SKM-1 (cell line): ENCODE results near the gene MSGN1.

Source experiments
- DNase-seq: peaks from one replicate; lab custom pipeline; 2025; ENCODE audit not compliant: unreplicated experiment; lab: John Stamatoyannopoulos, UW

MSGN1 gene, protein sequence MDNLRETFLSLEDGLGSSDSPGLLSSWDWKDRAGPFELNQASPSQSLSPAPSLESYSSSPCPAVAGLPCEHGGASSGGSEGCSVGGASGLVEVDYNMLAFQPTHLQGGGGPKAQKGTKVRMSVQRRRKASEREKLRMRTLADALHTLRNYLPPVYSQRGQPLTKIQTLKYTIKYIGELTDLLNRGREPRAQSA

DNA sequence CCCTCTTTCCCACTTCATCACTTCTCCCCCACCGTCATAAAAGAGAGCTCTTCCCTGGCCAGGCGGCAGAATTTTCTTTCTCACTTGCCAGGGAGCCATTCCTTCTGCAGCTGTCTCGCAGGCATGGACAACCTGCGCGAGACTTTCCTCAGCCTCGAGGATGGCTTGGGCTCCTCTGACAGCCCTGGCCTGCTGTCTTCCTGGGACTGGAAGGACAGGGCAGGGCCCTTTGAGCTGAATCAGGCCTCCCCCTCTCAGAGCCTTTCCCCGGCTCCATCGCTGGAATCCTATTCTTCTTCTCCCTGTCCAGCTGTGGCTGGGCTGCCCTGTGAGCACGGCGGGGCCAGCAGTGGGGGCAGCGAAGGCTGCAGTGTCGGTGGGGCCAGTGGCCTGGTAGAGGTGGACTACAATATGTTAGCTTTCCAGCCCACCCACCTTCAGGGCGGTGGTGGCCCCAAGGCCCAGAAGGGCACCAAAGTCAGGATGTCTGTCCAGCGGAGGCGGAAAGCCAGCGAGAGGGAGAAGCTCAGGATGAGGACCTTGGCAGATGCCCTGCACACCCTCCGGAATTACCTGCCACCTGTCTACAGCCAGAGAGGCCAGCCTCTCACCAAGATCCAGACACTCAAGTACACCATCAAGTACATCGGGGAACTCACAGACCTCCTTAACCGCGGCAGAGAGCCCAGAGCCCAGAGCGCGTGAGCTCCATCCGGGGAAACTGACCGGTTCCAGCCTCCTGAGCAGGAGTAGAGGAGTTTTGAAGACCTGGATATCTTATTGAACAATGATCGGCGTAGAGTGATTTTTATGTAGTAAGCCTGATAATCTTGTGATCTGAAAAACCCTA, at the start of gene MSGN1:
TSS of gene MSGN1 (plus strand) at position 65 of the 850 bp plus-strand sequence. CDS start at position 124, 59 bp downstream.
- DNase-seq: no peak

DNA sequence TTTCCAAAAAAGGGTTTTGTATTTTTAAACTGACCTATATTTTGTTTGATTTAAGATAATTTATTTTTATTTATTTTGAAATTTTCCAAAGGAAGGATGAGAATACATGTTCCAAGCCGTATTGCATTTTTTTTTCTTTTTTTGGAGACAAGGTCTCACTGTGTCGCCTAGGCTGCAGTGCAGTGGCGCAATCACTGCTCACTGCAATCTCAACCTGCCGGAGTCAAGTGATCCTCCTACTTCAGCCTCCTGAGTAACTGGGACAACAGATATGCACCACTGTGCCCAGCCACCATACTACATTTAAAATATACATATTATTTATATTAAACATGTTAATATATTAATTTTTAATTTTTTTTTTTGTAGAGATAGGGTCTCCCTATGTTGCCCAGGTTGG, 47.4 kb upstream of the MSGN1 start:
- DNase-seq: no peak

DNA sequence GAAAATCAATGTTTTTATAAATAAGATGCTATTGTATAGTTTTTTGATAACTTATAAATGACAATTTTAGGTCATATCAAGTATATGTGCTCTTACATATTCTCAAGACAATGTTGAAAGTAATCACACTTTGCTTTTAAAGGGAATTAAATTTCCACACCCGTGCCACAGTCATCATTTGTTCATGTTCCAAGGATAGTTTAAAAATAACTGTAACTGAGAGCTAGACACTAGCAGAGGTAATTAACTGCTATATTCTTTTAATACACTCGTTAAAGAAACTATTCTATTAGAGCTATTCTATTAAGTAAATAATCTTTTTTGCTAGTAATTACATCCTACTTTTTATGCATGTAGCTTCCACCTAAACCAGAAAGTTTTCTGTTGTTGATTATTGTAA, 44.3 kb upstream of the MSGN1 start:
- no peak for DNase-seq

DNA sequence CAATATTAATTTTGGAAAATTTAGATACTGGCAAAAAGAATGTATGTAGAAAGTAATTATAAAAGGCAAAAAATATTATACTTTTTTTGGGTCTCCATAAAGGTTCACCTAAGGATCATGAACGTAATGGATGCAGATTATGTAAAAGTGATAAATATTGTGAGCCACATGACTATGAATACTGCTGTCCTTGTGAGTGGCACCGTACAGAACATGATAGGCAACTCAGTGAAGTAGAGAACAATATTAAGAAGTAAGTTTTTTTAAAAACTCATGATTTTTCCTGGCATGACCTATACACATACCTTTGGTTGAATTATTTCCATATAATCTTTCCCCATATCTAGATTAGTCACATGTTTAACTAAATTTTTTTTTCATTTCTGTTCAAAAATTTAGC, 43.7 kb upstream of the MSGN1 start:
- DNase-seq: no peak

DNA sequence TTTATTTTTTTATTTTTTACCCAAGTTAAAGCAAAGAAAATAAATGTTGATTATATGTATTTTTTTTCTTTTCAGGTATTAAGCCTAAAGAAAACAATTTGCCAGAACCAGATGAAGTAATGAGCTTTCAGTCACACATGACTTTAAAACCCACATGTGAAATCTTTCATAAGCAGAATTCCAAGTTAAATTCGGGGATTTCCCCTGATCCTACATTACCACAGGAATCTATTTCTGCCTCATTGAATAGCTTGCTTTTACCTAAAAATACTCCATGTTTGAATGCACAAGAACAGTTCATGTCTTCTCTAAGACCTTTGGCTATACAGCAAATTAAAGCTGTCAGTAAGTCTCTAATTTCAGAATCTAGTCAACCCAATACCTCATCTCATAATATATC, 35.7 kb upstream of the MSGN1 start:
- no peak for DNase-seq

DNA sequence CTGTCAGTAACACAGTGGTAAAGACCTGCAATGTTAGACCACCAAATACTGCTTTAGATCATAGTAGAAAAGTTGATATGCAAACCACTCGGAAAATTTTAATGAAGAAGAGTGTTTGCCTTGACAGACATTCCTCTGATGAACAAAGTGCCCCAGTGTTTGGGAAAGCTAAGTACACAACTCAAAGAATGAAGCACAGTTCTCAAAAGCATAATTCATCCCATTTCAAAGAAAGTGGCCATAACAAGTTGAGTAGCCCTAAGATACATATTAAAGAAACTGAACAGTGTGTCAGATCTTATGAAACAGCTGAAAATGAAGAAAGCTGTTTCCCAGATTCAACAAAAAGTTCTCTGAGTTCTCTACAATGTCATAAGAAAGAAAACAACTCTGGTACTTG, 34.8 kb upstream of the MSGN1 start:
- DNase-seq: no peak

DNA sequence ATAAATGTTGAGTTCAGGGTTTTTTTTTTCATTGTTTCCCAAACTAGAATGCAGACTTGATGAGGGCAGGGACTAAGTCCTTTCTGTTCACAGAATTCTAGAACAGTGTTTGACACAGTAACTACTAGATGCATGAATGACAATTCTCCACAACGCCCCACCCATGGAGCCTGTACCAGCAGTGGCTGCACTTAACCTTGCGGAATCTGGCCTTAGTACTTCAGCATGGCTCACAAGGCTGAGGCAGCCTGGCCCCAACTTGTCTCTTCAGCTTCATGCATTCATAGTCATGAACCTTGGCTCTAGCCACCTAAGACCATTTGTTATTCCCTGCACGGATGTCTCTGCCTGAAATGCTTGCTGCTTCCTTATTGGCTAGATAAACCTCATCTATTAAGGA, 29.5 kb upstream of the MSGN1 start:
- no peak for DNase-seq

DNA sequence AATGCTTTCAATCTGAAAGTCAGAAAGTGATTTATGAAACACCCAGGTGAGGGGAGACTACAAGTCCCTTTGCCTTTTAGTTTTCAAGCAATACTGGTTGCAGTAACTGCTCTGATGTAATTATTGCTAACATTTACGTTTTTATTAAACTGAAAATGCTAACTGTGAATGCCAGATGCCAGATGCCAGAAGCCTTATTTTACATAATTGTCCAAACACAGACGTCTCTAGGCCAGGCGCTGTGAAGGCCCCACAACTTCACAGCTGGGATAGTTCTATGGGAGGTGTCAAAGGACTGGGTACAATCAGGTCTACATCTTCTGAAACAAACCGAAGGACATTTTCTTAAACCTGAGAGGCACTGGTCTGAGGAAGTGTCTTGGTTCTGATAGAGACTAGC, 27.5 kb upstream of the MSGN1 start:
- no peak for DNase-seq

DNA sequence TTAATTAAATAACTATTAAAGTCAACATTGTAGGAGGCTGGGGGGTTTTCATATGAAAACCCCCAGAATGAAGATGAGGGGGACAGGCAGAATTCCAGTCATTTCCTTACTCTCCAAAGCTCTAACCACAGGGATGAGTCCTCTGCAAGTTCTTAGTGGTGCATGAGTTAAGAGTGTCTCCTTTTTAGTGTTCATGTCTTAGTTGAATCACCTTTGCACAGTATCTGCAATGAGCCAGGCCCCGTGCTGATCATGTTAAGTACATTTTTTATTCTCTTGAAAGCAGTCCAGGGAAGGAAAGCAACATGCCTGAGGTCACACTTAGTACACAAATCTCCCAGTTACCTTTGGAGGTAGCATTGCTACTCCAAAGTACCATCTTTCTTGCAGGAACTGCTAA, 25.7 kb upstream of the MSGN1 start:
- no peak for DNase-seq

DNA sequence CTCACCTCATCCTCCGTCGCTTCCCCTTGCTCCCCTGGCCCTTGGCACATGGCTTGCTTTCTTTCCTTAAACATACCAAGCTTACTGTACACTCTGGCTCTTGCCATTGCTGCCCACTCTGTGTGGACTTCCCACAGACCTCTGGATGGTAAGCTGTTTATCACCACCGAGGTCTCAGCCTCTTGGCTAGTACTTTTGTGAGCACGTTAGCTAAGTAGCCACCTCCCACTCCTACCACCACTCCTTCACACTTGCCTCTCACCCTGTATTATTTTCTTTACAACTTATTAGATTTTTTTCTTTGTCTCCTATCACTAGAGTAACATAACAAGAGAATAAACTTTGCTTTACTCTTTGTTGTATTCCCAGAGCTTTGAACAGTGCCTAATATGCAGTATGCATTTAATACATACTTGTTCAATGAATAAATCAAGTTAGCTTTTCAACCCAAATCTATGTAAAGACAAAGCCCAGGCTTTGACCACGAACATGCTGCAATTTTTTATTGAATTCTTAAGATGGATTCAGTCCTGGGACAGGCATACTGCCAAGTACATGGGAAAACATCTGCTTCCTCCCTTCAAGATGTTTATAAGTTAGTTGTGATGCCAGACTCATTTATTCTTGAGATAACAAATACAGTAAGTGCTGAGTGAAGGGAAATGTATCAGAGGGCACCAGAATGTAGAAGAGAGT, 25.0 kb upstream of the MSGN1 start:
- DNase-seq: no peak

DNA sequence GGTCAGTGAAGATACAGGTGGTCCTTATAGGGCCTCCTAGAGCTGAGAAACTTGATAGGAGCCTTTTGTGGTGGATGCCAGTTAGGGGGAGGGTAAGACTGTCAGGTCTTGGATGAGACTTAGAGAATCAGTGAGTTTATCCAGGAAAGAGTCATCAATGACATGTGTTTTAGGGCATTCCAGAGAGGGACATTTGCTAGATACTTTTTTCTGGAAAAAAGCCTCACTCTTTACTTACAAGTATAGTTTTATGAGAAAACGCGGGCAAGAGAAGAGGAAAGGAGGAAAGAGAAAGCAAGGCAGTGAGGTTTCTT, 24.5 kb upstream of the MSGN1 start:
- no peak for DNase-seq

DNA sequence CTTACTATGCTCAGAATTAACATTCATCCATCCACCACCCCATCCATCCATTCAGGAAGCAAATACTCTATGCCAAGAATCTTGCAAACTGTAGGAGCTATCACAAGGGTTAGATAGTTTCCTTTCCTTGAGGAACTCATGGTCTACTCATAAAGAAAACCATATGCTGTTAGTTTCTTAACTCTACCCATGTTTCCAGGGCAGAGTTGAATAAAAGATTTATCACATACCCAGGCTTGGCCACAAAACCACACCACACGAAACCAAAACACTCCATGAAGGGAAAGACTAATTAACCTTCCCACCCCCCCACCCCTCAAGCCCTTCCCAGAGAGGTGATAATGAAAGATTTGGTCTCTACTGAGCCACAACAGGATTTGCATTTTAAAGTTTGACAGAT, 23.7 kb upstream of the MSGN1 start:
- no peak for DNase-seq

DNA sequence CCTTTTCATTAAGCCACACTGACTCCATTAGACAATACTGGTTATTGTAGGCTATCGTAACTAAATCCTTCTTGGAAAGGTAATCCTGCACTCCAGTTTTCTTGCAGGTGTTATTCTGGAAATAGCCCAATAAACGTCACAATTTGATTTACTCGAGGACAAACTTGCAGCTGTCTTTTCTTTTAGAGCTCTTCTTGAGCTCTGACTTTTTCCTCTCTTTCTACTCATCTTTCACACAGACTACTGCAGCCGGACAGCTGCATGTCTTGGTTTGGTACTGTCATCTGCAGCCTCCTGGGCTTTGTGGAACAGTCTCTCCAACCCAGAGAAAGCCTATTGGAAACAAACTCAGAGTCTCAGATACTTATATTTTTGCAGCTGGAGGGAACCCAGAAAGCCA, 23.0 kb upstream of the MSGN1 start:
- no peak for DNase-seq

DNA sequence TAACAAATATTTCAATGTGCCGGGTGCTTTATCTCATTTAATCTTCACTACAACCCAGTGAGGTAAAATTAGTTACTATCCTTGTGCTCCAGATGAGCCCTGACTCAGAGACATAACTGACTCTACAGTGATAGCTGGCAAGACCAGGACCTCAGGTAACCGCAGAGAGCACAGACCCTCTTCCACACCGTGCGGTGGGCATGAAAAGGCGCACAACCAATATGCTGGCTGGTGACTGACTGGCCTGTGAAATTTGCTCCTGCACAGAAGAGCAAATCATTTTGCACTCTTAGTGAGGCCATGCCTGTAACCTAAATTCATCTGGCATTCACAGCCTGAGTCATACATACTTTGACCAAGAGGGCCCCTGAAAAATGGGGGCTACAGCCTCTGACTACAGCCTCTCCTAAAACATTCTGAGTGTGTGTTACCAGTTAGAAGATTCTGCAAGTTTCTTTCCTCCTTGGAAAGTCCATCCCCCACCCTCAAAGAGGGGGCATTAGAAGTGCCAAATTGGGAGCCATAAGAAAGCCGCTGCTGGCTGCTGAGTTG, 22.4 kb upstream of the MSGN1 start:
- no peak for DNase-seq

DNA sequence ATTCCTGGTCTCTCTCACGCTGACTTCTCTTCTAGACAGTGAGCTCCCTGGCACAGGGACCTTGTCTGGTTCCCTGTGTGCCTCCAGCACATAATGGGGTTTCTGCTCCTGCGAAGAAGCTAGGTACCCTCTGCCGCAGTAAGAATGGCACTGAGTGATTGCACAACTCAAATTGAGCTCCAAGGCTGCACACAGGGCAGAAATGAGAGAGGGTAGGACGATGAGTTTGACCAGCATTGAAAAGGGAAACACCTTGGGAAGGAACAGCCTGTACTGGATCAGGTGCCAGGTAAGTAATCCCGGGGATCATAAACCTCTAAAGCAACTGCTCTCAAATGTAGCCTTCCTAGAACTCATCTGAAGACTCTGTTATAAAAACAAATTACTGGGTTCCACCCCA, 21.0 kb upstream of the MSGN1 start:
- no peak for DNase-seq

DNA sequence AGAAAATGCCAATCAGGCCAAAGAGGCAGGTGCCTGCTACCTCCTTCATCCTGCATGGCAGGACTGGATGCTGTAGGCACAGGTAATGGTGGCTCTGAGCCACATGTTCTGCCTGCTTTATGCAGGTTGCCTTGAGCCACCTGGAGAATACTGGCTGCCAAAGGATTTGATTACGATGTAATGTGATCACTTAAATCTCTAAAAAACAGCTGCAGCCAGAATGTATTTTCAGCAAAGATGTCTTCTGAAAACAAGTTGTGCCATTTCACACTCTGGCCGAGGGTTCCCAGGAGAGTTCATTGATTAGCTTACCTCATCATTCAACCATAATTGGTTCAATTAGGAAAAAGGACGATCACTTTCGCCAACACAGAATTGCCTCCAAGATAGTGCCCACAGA, 17.9 kb upstream of the MSGN1 start:
- no peak for DNase-seq

DNA sequence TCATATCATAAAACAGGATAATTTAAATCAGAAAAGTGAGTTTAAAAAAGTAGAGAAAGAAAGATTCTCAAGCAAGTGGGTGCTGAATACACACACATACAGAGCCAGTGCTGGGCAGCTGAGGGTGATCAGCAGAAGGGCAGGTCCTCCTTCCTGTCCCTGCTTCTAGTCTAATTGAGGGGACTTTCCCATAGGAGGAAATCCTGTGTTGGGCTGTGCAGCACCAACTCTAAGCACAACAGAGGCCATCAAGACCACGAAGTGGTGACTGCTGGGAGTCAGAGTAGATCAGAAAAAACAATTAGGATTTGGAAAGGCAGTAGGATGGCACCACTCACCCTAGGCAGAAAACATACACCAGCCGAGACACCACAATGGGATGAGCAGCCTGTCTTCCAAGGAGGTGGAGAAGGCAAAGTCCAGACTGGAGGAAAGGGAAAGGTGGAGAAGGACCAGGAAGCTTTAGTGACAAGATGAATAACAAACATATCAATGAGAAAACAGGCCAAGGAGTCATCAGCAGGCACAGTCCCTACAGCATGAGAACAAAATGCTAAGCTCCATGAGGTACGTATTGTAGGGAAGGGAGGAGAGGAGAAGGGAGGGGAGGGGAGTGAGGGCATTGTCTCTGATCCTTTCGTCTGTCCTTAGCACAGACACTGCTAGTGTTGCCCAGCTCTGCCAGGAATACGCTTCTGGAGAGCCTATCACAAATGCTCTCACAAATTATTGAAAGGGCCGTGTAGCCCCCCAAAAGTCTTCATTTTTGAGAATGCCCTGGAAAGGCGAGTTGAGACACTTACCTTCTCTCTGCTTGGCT, 16.7 kb upstream of the MSGN1 start:
- DNase-seq: no peak

DNA sequence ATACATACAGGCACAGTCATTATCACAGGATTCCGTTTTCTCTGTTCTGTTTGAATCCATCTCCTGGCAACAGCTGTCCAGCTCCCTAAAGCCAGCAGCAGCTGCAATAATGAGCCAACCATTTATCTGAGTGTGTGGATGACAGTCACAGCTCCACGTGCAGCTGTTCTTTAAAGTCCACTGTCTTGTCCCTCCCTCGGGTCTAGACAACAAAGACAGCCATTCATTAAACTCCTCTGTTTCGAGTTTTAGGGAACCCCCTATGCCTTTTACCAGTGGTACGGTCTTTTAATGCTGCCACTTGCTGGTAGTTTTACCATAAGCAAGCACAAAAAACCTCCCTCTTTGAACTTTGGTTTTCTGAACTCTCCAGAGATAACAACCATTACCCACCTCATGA, 16.0 kb upstream of the MSGN1 start:
- DNase-seq: no peak

DNA sequence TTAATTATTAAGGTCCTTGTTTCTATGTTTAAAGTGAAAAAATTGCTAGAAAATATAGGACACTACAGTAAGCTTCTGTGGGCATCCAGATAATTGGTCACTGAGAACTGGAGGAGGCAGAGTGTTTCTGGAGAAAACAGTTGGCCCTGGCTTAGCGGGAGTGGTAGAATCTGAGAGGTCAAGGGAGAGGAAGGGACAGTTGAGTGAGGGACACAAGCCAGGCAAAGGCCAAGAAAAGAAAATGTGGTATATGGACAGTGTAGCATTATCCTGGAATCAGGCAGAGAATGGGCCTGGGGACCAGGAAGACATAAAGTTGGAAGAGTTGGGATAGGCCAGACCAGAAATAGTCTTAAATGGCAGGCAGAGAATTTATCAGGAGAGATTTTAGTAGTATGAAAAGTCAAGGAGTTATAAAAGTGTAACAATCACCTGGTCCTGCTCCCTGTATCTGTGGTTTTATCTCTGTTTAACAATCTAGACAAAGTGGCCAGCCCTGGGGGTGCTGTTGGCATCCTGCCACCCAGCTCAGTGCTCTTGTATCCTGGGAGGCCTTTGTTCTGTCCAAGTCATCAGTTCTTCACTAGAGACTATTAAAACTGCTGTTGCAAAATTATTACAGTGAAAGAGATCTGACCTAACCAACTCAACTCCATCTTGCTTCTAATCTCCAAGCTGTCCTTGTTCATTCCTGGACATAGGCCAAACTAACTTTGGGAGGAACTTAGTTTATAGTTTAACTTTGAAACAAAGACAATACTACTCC, 15.4 kb upstream of the MSGN1 start:
- no peak for DNase-seq

DNA sequence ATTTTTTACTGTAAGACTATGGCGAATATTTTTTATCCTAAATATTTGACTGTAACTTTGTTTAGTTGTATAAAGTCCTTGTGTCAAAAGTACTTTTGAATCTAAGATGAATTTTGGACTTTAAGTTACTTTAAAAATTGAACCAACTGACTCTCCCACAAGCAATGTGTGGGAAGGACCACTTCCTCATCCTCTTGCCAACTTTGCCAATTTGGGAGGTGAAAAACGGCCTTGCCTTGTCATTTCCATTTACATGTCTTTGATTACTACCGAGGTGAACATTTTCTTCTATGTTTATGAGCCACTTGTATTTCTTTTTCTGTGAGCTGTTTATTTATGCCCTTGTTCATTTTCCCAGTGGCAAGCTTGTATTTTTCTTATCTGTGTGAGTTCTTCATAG, 12.8 kb upstream of the MSGN1 start:
- no peak for DNase-seq

DNA sequence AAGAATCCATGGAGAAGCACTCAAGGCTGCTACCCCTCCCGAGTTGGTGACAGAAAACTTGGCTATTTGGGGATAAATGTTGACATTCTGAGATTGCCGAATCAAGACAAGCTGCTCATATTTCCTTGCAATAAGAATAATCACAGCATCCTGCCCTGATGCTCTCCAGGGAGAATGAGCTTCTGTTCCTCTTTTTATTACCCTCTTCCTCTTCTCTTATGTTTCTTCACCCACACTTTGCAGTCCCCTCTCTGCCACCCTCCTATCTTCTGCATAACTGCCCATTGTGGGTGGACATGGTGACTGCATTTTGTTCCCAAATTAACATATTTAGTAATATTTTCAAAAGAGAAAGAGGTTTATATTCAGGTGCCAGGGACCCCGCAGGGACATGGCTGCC, 11.9 kb upstream of the MSGN1 start:
- DNase-seq: peak; percentile 72
